ENCODE data around the gene CST3.
A peak's percentile ranks its signal among the peaks of the same experiment; 100 is the strongest.
"Not testable (repeated sequence)": the region's sequence is repeated elsewhere in the genome, so short reads cannot be mapped to it uniquely, and the experiment has no call there.

Gene CST3

DNA sequence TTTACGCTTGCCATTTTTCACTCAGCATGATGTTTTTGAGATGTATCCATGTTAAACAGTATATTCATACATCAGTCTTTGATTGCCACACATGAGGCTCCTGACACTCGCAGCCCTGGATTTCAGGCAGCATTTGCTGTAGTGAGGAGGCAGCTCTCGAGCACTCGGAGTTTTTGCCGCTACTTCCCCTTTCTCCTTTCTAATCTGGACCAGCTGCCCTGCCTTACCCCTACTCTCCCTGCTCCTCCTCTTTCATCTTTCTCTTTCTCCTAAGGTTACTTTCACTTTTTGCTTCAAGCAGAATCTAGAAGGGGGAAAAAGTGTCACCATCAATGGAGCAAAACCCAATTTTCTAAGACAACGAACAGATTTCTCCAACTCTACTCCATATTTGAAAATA lies 5.9 kb upstream of the CST3 start:
- peak in 1 of 56 donors; percentile 18 for DNase-seq

DNA sequence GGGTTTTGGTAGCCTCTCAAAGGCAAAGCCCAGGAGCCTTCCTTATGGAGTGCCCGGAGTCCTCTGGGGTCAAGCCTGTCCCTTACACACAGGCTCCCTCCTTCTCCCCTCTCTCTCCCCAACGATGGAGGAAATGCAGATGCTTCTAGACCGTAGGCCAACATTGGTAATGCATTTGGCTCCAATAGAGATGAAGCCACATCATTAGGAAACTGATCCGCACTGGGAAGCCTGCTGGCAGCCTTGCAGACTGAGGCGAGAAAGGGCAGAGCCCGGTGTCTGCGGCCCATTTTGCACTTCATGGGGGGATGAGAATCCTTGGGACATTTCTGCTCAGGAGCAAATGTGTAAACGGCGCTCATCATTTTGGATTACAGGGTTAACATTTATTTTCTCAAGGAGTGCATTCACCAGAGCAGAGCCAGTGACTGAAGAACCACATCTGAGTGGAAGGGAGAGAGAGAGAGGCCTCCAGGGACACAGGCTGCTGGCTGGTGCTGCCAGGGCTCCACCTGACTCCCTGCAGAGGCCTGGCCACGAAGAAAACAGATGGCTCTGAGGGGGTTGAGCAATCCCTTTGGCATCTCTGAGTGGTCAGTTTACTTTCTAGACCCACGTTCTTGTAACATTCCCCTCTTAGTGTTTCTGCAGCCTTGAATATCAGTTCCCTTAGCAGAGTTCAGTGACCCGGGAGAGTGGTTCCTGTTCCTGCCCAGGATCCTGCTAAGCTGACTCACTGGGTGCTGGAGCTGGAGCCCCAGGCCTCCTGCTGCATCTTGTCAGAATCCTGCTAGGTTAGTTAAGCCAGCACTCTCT lies 4.4 kb upstream of the CST3 start:
- peak in 4 of 56 donors; percentile 13 to 32 (median 28) for DNase-seq

DNA sequence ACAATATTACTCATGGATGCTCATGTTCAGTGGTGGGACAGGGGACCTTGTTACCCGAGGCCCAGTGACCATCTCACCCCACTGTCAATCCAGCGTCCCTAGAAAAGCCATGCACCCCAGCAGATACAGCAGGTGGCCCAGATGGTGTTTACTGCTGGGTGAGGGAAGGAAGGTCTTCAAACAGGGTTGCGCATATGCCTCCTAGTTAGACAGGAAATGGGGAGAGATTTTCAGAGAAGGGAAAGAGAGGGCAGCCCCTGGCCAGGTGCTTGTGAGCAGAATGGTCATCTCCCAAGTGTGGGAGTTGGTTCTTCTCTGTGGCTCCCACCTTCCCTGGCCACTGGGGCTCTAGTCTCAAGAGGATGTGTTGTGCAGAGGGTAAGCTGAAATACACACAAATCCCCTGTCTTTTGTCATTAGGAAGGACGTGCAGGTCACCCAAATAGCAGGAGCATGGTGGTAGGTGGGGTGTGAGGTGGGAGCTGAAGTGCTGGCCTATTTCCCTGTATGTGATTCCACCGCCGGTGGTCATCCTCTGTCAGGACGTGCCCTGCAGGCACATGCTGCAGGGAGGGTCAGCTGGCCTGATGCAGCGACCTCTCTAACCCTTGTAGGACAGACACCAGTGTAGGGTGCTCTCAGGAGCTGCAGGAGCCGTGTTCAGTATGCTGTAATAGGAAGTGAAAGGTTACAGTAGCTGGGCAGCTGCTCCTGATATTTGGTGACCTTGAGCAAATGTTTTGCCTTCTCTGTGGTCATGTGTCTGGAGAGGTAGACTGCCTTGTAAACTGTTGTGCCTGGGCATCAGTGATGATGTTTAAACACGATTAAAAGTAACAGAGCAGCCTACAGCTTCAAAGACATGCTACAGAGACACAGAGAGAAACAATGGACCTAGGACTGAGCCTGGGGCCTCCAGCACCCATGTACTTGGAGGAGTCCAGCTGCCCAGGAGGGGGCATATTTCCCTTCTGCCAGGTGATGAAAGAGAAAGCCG lies 3.2 kb upstream of the CST3 start:
- DNase-seq = no peak

DNA sequence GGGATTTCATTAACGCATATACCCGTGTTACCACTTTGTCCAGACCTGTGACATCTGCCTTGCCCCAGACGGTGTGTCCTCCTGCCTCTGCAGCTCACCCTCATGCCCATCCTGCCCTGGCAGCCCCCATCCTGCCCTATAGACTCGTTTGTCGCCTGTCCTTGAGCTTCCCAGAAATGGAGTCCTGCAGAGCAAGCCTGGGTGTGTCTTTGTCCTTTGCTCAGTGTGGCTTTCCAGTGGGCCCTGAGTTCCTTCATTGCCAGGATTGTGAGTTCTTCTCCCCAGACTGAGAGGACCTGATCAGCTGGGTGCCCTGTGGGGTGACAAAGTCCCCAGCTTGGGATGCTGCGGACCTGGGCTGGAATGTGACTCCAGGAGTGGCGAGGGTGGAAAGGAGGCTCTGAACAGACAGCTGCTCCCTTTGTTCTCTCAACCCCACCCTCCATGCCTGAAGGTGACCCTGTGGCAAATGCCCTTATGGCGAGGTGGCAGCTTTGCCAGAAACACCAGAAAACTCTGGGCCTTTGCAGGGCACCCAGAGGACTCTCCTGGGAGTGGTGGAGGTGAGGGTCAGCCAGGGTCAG lies 2.4 kb upstream of the CST3 start:
- DNase-seq = no peak

DNA sequence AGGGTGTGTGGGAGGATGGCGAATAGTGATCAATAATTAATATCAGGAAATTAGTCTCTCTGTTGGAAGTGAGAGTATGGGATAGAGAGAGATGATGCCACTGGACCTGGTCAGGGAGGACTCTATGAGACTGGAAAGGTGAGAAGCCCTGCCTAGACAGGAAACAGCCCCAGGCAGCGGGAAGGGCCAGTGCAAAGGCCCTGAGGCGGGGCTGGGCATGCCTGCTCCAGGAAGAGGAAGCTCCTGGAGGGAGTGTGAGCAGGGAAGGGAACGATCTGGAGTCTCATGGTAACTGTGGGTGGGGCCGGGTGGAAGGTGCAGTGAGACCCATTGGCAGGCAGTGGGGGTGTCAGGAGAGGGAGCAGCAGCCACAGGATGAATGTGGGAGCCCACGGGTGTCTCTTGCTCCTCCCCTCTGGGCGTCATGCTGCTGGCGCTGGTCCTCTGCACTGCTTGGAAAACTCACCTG lies 1.8 kb upstream of the CST3 start:
- no peak for DNase-seq

GRCh38 chr20:23638309-23638708 lies 554 bp upstream of the CST3 start:
- no peak for DNase-seq

GRCh38 chr20:23636908-23637281 lies 860 bp downstream of the CST3 start:
- no peak for DNase-seq

DNA sequence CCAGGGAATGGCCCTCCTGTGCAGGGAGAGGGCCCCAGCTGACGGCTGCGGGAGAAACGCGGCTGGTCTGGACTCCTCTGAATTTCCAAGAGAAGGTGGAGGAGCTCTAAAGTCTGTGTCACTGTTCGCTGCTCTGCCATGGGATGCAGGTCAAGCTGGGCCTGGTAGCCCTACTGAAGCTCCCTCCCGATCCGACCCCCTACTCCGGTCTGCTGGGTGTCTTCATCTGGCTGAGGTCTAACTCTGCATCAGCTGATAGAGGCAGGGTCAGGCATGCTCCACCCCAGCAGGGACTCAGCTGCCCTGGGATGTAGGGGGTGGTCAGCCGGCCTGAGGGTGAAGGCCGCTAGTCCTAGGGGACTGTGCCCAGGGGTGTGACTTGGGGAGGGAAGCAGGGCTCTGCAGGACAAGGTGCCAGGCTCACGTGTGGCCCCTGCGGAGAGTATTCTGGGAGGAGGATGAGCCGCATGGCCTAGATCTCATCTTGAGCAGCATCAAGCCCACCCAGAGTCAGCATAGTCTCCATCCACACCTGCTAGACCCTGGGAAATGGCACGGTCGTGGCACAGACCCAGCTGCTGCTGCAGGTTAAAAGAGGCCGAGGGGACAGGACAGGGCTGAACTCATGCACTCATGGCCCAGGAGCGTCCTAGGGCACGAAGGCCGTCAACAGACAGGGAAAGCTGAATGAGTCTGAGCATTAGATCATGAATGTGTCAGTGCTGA lies 1.4 kb downstream of the CST3 start:
- peak in 1 of 56 donors; percentile 72 for DNase-seq

DNA sequence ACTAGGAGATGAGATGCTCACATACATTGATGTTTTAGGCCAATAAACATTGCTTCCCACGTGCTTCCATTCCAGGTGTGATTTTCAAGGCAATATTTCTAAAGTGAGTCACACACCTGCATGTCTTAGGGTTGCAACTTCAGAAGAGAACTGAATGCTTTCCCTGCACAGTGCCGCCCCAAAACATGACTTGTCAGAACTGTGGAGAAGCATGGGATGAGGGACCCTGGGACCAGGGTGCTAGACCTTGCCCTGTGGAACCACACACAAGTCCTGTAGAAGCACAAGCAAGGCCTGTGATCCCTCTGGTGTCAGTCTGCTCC lies 2.0 kb downstream of the CST3 start:
- DNase-seq = not testable (repeated sequence)

DNA sequence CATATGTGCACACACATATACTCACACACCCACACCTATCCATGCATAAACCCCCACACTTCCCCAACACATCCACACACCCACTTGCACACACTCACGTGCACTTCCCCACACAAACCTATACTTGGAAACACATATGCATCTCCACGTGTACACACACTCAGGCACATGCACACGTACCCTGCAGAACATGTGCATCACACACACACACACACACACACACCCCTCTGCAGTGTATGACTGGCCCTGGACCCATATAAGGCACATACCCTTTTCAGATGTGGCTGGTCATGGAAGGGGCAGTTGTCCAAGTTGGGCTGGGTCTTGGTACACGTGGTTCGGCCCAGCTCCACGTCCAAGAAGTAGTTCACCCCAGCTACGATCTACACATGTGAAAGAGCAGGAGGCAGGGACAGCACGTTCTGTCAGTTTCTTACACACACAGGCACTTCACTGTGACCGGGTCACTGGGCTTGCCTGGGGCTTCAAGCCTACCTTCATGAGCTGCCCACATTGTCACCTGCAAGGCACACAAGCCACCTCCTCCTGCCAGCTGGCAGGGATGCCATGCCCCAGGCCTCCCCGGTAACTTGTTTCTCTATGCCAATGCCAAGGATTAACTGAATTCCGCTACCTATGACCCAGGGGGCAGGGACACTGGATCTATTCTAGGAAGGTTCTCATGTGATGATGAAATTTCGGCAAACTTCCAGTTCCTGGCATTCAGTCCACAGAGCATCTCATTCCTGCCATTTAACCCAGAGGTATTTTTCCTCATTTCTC lies 2.6 kb downstream of the CST3 start:
- DNase-seq = peak in 3 of 56 donors; percentile 16 to 36 (median 35)

DNA sequence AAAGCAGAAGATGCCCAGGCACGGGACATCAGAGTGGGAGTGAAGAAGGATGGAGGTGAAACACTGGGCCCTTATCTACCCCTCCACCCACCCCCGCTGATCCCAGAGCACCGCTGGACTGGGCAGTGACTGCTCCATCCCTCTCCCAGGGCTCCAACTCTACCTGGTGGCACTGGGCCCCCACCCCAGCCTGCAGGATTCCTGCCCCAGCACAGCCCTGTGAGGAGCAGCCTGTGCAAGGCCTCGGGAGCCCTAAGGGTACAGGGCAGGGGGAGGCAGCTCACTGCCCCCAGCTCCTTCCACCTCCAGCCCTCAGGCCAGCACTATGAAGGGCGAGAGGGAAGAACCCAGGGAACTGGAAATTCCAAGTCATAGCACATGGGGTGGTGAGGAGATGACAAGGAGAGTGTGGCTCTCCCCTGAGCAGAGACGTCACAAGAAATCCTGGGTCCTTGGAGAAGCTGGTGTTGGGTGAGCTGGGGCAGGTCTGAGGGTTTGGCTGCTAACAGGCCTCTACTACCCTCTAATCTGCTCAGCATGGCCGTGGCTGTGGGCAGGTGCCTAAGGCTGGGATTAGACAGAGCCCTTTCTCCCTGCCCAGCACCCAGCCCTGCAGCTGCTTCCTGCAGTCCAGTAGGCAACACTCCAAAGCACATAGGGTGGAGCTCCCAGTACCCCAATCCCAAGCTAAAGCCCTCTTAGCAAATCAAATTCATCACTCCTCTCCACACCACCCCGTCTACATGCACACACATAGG lies 3.5 kb downstream of the CST3 start:
- DNase-seq = no peak

GRCh38 chr20:23632711-23633573 lies 4.8 kb downstream of the CST3 start:
- no peak for DNase-seq

GRCh38 chr20:23631981-23632710 lies 5.6 kb downstream of the CST3 start:
- peak in 3 of 56 donors; percentile 16 to 48 (median 24) for DNase-seq

DNA sequence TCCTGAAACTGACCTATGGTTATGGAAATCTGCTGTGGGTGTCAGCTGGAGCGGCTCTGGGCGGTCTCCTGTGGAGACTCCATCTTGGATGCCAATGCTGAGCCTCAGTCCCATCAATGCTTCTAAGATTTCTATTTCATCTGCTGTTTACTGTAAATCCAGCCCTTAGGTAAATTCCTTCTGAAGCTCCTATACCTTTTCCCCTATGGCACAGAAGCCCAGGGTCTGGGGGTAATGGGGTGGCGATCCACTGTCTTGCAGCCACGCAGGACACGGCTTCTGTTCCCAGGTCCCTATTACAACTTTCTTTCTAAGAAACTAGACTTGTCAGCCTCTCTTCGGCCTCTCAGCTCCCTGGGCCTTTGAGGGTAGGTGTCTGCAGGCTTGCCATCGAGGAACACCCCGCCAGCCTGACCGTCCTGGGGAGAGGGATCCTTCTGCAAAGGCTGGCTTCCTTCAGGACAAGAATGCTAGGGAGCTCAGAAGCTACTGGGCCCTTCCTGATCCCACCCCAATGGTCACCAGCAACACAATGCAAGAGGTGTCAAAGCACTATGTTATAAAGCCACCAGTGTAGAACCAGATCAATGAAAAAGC lies 6.4 kb downstream of the CST3 start:
- no peak for DNase-seq

GRCh38 chr20:23630392-23630849 lies 7.3 kb downstream of the CST3 start:
- no peak for DNase-seq

DNA sequence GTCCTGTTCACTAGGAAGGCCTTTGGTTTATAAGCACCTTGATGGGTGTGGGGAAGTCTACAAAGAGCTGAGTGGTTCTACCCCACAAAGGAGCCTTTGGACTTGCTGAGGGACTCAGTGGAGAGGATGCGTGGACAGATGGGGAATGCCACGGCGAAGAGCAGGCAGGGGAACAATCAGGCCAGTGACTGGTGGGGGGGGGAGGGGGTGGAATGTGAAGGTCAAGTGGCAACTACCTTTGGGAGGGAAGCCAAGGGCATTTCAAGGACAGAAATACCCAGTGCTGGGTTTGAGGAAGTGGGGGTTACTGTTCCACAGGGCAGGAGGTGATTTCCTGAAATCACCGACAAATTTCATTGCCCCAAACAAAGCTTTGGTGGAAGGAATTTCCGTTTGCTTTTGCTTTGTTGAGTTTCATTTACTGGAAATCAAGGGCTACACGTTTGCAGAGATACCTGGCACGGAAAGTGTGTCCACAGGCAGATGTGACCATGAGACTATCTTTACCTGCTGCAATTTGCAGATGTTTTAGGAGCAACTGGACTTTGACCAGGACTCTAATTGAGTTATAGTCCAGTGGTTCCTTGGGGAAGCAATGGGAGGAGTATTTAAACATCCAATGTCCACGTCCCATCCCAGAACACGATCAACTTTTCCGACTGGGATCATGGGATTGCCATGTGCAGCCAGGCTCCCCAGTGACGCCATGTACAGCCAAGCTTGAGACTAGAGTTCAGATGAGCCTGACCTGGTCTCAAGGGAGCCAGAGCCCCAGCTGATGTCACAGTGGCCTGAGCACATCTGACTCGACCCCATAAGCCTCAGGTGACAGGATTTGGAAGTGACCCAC lies 8.0 kb downstream of the CST3 start:
- DNase-seq = no peak
